Activated CD4-positive, alpha-beta T cell treated with anti-CD3 and anti-CD28 coated beads for 24 hours (primary cell): ENCODE data around the gene ROR2.
"Not testable (repeated sequence)": the region's sequence is repeated elsewhere in the genome, so short reads cannot be mapped to it uniquely, and the experiment has no call there.

ENCODE experiments used
- DNase-seq, 2 donors: peaks; one replicate each; pipeline ENCODE4 v3.0.0-alpha.2; 2020; ENCODE audit warnings: low read depth in 2 of 2

Gene ROR2

GRCh38 chr9:91924090-91924489, 25.9 kb downstream of the ROR2 start:
- DNase-seq = no peak

- no peak for DNase-seq
Measured at GRCh38 chr9:91923145-91923544, 26.9 kb downstream of the ROR2 start.

- no peak for DNase-seq
Measured at GRCh38 chr9:91921371-91921770, 28.7 kb downstream of the ROR2 start.

- DNase-seq = no peak
Measured at GRCh38 chr9:91920630-91921350, 29.2 kb downstream of the ROR2 start.

- no peak for DNase-seq
Measured at GRCh38 chr9:91919621-91920020, 30.4 kb downstream of the ROR2 start.

- no peak for DNase-seq
Measured at GRCh38 chr9:91917436-91917835, 32.6 kb downstream of the ROR2 start.

GRCh38 chr9:91915524-91916263, 34.3 kb downstream of the ROR2 start:
- DNase-seq = no peak

GRCh38 chr9:91914937-91915336, 35.1 kb downstream of the ROR2 start:
- DNase-seq = no peak

GRCh38 chr9:91914404-91914803, 35.6 kb downstream of the ROR2 start:
- no peak for DNase-seq

GRCh38 chr9:91913986-91914385, 36.0 kb downstream of the ROR2 start:
- DNase-seq = no peak

GRCh38 chr9:91913096-91913495, 36.9 kb downstream of the ROR2 start:
- DNase-seq = no peak

- DNase-seq = no peak
Measured at GRCh38 chr9:91911657-91912056, 38.4 kb downstream of the ROR2 start.

- not testable (repeated sequence) for DNase-seq
Measured at GRCh38 chr9:91909256-91909655, 40.8 kb downstream of the ROR2 start.

GRCh38 chr9:91908746-91909145, 41.3 kb downstream of the ROR2 start:
- DNase-seq = no peak

- no peak for DNase-seq
Measured at GRCh38 chr9:91908293-91908623, 41.8 kb downstream of the ROR2 start.

GRCh38 chr9:91907484-91908292, 42.3 kb downstream of the ROR2 start:
- no peak for DNase-seq

GRCh38 chr9:91905991-91906469, 44.0 kb downstream of the ROR2 start:
- DNase-seq = no peak

GRCh38 chr9:91905237-91905650, 44.8 kb downstream of the ROR2 start:
- DNase-seq = no peak

GRCh38 chr9:91904588-91905236, 45.3 kb downstream of the ROR2 start:
- no peak for DNase-seq

- no peak for DNase-seq
Measured at GRCh38 chr9:91903126-91903911, 46.7 kb downstream of the ROR2 start.

GRCh38 chr9:91902475-91903125, 47.4 kb downstream of the ROR2 start:
- DNase-seq = no peak
